PFSK-1 (cell line): ENCODE measurements around the gene NLN.

Experiments
- POLR2AphosphoS5 ChIP-seq: IDR thresholded peaks from 2 replicates; pipeline ENCODE4 v1.6.1; 2012; ENCODE audit warnings: low read depth, mild to moderate bottlenecking, control low read depth, low read length, moderate library complexity
- TAF1 ChIP-seq: IDR thresholded peaks from 2 replicates; pipeline ENCODE4 v1.6.1; 2012; ENCODE audit warnings: low read length, control low read depth, borderline replicate concordance; ENCODE audit not compliant: insufficient read depth
- TF ChIP-seq, protein P1 (sequence below), 2 experiments: IDR thresholded peaks; 2 replicates each; pipeline versions ENCODE4 v1.6.1 to v1.8.0; 2011 to 2012; ENCODE audit warnings: low read depth in 2 of 2, low read length in 2 of 2, control low read depth in 1 of 2, inconsistent platforms in 1 of 2, mild to moderate bottlenecking in 1 of 2, moderate library complexity in 1 of 2; ENCODE audit not compliant: insufficient read depth in 1 of 2

- TF ChIP-seq TAF1: no peak
- TF ChIP-seq POLR2AphosphoS5: no peak
- TF ChIP-seq, protein P1, sequence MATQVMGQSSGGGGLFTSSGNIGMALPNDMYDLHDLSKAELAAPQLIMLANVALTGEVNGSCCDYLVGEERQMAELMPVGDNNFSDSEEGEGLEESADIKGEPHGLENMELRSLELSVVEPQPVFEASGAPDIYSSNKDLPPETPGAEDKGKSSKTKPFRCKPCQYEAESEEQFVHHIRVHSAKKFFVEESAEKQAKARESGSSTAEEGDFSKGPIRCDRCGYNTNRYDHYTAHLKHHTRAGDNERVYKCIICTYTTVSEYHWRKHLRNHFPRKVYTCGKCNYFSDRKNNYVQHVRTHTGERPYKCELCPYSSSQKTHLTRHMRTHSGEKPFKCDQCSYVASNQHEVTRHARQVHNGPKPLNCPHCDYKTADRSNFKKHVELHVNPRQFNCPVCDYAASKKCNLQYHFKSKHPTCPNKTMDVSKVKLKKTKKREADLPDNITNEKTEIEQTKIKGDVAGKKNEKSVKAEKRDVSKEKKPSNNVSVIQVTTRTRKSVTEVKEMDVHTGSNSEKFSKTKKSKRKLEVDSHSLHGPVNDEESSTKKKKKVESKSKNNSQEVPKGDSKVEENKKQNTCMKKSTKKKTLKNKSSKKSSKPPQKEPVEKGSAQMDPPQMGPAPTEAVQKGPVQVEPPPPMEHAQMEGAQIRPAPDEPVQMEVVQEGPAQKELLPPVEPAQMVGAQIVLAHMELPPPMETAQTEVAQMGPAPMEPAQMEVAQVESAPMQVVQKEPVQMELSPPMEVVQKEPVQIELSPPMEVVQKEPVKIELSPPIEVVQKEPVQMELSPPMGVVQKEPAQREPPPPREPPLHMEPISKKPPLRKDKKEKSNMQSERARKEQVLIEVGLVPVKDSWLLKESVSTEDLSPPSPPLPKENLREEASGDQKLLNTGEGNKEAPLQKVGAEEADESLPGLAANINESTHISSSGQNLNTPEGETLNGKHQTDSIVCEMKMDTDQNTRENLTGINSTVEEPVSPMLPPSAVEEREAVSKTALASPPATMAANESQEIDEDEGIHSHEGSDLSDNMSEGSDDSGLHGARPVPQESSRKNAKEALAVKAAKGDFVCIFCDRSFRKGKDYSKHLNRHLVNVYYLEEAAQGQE (IDR thresholded peaks at IDR 0.05; ENCODE audit: insufficient read depth in 1 of 2, low read depth in 2 of 2, low read length in 2 of 2): no peak
Measured at GRCh38 chr5:65728218-65728617, 6.2 kb downstream of the NLN start.
